ENCODE results near the gene CENPF. TPM values are rescaled to one million over a fixed set of nuclear protein-coding genes. Genes with fewer than 3 reads are reported as not detected.

CENPF gene
- total and polyA plus RNA-seq, 10 donors: 1.2 to 12.8 (median 5.5) TPM

- no peak for DNase-seq
- WGBS, 5 donors: 49 to 82% (median 65%) methylated on average over 2 of the region's 2 CpGs
Measured at GRCh38 chr1:214712737-214713136, 109.7 kb downstream of the CENPF start.

More at GRCh38 chr1:214712737-214713136, 109.7 kb downstream of the CENPF start:
- intact Hi-C loops (cut with DNase I; ENCODE audit: low total_unique reads): no loop called here
- no peaks in the 10 kb centered on the region for H3K27me3 ChIP-seq (replicated peaks in 1 of 7)
- no peaks in the 10 kb centered on the region for H3K9me3 ChIP-seq
- H3K27ac ChIP-seq: no peak overlapping the region
- no peaks in the 10 kb centered on the region for H3K4me1 ChIP-seq
- H3K36me3 ChIP-seq: no peaks in the 10 kb centered on the region
- no peak overlapping the region for H3K4me3 ChIP-seq
- TF ChIP-seq POLR2AphosphoS5 (IDR thresholded peaks at IDR 0.05): no peak
- no peak for TF ChIP-seq POLR2A (IDR thresholded peaks at IDR 0.05)
- TF ChIP-seq, protein P1, sequence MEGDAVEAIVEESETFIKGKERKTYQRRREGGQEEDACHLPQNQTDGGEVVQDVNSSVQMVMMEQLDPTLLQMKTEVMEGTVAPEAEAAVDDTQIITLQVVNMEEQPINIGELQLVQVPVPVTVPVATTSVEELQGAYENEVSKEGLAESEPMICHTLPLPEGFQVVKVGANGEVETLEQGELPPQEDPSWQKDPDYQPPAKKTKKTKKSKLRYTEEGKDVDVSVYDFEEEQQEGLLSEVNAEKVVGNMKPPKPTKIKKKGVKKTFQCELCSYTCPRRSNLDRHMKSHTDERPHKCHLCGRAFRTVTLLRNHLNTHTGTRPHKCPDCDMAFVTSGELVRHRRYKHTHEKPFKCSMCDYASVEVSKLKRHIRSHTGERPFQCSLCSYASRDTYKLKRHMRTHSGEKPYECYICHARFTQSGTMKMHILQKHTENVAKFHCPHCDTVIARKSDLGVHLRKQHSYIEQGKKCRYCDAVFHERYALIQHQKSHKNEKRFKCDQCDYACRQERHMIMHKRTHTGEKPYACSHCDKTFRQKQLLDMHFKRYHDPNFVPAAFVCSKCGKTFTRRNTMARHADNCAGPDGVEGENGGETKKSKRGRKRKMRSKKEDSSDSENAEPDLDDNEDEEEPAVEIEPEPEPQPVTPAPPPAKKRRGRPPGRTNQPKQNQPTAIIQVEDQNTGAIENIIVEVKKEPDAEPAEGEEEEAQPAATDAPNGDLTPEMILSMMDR (IDR thresholded peaks at IDR 0.05 in 8 of 11, conservative IDR thresholded peaks at IDR 0.05 in 3 of 11): no peak

Other genes starting within 250 kb of the CENPF start
- gene PTPN14, start 51.6 kb upstream of the CENPF start, total RNA-seq: 10 to 100 TPM; 12.6 to 28.5 (median 21.6) TPM
- 1 to 10 TPM in 2 of 3 donors, under 1 TPM in 1; 0.83 to 4.0 (median 1.2) TPM for gene PTPN14, start 51.6 kb upstream of the CENPF start, polyA plus RNA-seq